ENCODE results near the gene BACE1.
"Not testable (repeated sequence)": the region's sequence is repeated elsewhere in the genome, so short reads cannot be mapped to it uniquely, and the experiment has no call there.

The BACE1 gene

DNA sequence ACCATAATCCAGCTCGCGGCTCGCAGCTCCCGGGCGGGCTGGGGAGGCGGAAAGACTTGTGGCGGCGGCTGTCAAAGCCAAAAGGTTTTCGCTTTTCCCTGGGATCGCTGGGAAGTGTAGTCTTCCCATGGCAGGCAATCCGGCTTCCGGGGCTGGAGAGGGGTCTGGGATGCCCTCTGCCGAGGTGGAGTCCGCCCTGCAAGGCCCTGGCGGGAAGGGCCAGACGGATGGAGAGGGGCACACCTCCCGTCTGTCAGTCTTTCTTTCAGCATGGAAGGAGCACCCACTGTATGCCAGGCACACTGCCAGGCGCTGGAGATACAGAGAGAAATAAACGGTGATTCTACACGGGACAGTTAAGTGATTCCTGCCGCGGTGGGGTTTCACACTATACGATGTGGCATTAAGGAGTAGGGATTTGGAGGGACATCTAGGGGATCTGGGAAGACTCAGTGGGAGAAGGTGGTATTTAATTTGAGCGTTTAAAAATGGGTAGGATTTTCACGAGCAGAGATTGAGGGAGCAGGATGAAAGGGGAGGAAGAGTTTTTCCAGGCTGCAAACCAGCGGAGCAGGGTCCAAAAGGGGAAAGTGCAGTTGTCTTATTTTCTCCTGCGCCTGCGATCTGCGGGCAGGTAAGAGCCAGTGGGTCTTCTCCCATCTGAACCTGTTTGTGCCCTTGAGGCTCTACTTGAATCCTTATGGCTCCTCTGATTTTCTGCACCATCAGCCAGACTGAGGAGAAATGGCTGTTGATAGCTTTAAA is at the start of gene BACE1:
Gene BACE1, minus strand, starts transcription at position 60 of the 765 bp plus-strand sequence. CDS start 461 bp downstream, outside the sequence.
- no peak for DNase-seq (ENCODE audit: low read depth in 2 of 2, low spot score in 1 of 2)

DNA sequence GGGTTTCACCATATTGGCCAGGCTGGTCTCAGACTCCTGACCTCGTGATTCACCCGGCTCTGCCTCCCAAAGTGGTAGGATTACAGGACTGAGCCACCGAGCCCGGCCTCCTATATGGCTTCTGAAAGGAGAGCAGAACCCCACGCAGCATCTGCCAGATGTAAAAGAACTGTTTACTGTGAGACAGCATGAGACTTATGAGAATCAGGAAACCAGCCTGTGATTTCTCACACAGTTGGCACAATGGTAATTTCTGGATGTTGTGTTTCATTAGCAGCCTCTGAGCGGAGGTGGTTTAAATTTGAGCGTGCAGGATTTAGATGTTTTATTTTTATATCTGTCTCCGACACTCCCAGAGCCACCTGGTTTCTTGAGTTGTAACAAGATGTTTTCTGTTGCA is 45.4 kb upstream of the BACE1 start:
- no peak for DNase-seq (ENCODE audit: low read depth in 2 of 2, low spot score in 1 of 2)

DNA sequence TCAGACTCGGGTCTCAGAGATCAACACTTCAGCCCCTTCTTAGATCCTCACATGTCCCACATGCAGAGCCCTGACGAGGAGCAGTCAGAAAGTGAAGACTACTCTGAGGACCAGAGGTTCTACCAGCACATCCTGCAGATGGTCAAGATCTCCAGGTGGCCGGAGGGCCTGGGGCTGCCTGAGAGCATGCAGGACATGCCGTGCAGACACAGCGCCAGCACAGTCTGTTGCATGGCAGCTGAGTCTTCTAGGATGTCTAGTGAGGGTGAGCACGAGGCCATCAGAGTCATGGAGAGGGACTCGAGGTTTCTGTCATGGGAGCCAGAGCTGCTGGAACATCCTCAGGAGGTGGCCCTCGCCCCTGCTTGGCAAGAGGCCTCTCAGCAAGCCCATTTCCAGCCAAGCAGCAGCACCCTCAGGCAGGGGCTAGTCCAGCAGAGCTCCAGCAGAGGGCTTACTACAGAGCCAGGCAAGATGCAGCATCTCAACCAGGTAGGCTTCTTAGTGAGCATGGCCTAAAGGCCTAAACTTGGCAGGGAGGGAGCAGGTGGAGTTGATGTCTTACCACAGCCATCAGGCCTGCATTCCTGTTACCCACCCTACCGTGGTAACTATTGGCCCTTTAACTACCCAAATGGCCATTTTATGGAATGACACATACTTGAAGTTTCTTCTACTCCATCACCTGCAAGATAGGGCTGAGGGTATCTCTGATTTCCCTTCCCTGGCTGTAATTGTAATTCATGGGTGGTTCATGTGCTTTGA is 40.3 kb upstream of the BACE1 start:
- DNase-seq (ENCODE audit: low read depth in 2 of 2, low spot score in 1 of 2): no peak

DNA sequence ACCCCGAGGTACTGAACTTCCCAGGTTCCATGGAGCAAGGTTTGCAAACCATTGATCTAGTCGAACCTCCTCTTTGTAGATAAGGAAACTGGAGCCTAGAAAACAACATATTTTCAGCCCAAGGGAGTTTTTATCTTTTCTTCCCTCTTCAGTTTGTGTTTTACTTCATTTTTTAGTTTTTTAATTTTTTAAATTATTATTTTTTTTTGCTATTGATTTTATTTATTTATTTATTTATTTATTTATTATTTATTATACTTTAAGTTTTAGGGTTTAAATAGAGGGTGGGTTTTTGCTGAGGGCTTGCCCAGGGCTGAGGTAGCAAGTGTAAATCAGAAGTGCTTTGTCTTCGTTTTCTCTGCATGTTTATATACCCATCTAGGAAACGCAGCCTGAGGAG is 38.5 kb upstream of the BACE1 start:
- DNase-seq (ENCODE audit: low read depth in 2 of 2, low spot score in 1 of 2): no peak

DNA sequence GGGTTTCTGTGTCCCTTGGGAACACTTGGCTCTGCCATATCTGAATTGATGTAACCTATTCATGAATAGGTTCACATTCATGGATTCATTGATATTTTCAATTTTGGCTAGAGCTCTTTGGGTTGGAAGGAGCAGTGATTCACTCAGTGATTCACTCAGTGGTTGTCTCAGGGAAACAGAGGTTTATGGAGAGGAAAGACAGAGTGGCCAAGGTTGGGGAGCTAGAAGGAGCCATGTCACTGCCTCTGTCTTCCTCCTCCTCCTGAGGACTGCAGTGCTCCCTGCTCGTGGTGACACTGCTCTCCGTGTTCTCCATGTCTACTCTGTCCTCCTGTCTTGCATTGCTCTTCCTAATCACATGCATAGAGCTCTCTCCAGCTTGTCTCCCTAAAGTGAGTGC is 29.0 kb upstream of the BACE1 start:
- DNase-seq (ENCODE audit: low read depth in 2 of 2, low spot score in 1 of 2): no peak

DNA sequence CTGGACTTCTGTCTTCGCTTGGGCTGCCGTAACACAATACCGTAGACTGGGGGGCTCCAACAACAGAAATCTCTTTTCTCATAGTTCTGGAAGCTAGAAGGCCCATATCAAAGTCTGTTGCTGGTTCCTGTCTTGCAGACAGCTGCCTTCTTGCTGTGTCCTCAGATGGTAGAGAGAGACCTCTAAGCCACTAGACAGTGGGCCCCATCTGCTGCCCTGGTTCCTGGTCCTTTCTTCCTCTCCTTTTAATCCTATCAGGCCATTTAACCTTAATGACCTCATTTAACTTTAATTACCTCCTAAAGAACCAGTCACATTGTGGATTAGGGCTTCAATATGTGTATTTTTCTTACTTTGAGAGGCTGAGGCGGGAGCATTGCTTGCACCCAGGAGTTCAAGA is 21.0 kb upstream of the BACE1 start:
- DNase-seq (ENCODE audit: low read depth in 2 of 2, low spot score in 1 of 2): no peak

DNA sequence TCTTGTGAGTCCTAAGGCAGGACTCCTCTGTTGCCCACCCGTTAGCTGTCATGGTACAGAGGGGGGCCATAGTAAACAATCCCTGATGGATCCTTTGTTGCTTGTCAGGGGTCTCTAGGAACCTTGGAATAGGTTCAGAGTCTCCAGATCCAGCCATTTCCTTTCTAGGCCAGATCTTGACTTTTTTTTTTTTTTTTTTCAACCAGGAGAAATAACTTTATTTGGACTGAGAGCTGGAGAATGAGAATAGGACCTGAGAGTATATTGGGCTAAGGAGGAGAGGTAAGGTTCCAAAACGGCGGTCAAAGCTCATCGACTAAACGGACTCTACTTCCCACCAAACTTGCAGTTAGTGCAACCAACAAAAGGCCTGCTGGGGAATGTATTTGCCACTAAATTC is 19.3 kb upstream of the BACE1 start:
- no peak for DNase-seq (ENCODE audit: low read depth in 2 of 2, low spot score in 1 of 2)

DNA sequence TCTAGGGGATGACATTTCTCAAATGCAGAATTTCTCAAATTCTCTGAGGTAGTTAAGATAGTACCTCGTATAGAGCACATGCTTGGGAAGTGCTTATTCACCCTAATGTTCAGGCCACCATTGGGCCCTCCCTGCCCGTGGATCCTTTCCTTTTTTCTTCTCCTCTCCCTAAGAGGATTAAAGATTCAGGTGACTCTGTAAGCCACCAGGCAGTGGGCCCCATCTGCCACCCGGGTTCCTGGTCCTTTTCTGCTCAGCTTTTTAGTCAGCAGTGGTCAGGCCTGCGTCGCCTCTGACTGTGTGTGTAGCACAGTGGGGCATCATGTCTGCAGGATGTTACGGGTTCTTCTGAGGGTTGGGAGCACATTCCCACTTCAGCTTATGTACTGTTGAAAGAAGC is 18.8 kb upstream of the BACE1 start:
- no peak for DNase-seq (ENCODE audit: low read depth in 2 of 2, low spot score in 1 of 2)

DNA sequence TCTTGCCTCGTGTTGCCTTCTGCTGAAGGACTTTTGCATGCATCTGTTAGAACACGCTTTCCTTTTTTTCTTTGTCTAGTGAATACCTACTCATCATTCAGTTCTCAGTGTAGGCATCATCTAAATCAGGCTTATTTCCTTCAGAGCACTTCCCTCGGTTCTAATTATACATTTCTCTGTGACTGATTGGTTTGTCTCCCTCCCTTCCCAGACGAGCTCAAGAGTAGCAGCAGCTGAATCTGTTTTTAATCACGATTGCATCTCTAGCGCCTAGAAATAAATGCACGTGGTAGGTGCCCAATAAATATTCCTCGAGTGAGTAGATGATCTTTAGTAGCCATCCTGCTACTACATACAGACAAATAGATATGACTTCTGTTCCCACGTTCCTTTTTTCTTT is 17.9 kb upstream of the BACE1 start:
- DNase-seq (ENCODE audit: low read depth in 2 of 2, low spot score in 1 of 2): no peak

DNA sequence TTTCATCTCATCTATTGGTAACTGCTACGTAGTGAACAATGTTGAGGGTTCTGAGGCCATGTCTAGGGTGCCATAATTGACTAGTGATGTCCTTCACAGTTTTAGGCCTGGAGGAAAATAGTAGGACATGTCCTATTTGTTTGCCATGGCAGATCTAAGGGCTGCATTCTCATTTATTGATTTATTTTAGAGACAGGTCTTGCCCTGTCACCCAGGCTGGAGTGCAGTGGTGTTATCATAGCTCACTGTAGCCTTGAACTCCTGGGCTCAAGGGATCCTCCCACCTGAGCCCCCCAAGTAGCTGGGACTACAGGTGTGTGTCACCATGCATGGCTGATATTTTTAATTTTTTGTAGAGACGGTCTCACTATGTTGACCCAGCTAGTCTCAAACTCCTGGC is 16.8 kb upstream of the BACE1 start:
- DNase-seq (ENCODE audit: low read depth in 2 of 2, low spot score in 1 of 2): no peak

DNA sequence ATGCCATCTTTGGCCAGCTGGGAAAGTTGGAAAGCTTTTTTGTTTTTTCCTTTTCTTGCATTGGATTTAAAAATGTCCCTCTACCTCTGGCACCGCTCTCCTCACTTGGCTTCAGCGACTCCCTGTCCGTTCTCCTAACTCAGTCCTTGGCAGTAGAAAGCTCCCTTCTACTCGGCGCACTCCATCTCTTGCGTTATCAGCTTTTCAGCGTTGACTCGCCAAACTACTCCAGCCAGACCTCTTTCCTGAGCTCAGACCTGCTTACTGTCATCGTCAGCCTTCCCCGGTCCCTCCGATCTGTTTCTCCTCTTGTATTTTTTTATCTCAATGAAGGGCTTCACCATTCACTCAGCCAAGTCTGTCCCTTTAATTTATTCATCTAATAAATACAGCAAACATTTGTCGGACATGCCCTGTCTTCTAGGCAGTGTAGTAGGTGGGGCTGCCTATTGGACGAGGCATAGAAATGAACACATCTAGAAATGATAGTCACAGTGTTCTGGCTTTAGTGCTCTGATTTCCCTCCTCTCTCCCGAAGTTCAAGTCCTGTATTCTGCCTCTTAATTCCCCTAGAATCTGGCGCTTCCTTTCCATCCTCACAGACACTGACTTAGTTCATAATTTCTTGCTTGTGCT is 12.4 kb upstream of the BACE1 start:
- DNase-seq (ENCODE audit: low read depth in 2 of 2, low spot score in 1 of 2): no peak

DNA sequence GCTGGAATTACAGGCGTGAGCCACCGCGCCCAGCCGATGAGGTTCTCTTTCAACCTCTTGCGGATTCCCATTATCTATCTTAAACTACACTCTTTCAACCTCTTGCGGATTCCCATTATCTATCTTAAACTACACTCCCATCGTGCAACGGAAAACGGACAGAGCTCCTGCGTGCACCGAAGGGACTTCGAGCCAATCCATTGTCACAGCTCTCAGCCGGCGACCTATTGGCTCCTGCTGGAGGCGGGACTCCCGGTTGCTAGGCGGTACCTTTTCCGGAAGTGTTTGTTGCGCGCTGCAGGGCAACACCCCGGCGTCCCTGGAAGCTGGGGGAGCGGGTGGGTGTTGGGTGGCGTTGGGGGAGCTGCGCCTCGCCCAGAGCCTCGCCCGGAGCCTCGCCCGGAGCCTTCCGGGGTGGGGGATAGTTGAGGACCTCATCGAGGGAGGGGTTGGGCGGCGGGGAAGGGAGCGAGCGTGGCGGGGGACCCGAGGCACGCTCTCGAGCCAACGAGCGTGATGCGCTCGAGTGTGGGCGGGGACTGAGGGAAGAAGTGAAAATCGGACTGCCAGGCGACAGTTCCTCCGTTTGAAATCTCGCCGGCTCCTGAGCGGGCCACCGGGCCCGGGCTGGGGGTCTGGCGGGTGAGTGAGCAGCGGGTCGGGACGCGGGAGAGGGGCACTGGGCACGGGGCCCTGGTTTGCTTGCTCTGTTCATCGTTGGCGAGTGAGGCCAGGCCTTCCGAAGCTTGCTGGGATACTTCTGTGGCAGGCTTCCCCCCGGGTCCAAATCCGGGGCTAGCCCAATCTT is 11.7 kb upstream of the BACE1 start, which contains the start of gene CEP164:
Gene CEP164, plus strand, starts transcription at position 288 of the 808 bp plus-strand sequence. CDS start 10,733 bp downstream, outside the sequence.
- peak; percentile 86 to 92 for DNase-seq (ENCODE audit: low read depth in 2 of 2, low spot score in 1 of 2)

DNA sequence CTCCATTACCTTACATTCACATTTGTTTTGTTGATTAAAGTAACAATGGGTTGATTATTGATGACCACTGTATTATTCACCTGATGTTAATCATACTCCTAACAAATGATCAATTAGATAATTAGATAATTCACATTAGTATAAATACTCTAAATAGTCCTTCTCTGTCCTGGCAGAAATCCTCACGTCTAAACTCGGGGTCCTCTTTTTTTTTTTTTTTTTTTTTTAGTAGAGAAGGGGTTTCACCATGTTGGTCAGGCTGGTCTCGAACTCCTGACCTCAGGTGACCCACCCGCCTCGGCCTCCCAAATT is 11.2 kb upstream of the BACE1 start:
- DNase-seq (ENCODE audit: low read depth in 2 of 2, low spot score in 1 of 2): not testable (repeated sequence)

DNA sequence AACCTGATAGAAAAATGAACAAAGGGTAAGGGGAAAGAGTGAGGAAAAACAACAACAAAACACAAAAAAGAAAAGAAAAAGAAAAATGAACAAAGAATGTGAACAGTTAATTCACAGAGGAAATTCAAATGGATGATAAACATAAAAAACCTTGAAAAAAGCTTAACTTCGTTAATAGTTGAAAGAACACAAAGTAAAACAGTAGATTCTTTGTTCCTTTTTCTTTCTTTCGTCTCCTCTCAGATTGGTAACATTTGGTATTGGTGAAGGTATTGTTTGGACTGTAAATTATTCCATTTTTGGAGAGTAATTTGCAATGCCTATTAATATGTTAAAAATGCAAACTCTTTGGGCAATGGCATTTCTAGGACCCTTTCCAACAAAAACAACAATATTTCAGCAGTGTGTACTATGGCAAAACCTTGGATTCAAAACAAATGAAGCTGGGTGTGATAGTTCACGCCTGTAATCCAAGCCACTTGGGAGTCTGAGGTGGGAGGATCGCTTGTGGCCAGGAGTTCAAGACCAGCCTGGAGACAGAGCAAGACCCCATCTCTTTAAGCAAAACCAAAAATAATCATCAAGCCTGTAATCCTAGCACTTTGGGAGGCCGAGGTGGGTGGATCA is 3.3 kb upstream of the BACE1 start:
- DNase-seq (ENCODE audit: low read depth in 2 of 2, low spot score in 1 of 2): no peak

DNA sequence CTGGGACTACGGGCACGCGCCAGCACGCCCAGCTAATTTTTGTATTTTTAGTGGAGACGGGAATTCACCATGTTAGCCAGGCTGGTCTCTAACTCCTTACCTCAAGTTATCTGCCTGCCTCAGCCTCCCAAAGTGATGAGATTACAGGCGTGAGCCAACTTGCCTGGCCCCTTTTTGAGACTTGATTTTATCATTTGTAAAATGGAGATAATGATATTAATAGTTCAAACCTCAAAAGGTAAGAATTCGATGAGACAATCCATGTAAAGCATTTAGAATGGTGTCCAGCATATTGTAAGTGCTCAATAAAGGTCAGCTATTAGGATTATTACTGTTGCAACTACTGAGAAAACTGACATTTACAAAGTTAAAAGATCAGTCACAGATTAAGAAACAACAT is 2.7 kb upstream of the BACE1 start:
- no peak for DNase-seq (ENCODE audit: low read depth in 2 of 2, low spot score in 1 of 2)

DNA sequence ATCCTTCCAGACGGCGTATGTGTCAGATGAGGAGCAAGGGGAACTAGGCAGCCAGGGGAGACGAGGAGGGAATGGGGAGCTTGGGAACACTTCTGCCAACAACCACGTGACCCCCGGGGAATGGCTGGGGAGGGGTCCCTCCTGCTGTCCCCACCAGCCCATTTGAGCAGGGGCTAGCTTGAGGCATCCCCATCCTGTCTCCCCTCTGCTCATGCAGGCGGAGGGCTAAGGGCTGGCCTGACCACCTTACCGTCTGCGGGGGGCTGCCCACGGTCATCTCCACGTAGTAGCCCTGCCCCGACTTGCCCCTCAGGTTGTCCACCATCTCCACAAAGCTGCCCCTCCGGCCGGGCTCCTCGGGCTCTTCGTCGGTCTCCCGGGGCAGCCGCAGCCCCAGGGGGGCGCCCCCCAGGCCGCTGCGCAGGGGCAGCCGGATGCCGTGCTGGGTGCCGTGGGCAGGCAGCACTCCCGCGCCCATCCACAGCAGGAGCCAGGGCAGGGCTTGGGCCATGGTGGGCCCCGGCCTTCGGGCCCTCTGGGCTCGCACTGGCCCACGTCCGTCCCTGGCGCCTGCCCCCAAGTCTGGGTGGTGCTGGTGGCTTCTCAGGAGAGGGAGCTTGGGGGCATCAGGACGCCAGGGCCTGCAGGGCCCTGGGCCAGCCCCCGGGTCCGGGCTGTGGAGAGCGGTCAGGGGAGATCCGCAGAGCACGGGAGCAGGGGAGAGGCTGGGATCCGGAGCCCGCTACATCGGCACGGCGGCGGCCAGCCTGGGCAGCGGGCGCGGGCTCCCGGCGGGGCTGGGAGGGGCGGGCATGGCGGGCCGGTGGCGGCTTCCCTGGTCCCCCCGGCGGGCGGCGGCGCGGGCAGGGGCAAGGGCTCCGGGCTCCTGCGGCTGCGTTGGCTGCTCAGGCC is 515 bp downstream of the BACE1 start:
- DNase-seq (ENCODE audit: low read depth in 2 of 2, low spot score in 1 of 2): no peak

DNA sequence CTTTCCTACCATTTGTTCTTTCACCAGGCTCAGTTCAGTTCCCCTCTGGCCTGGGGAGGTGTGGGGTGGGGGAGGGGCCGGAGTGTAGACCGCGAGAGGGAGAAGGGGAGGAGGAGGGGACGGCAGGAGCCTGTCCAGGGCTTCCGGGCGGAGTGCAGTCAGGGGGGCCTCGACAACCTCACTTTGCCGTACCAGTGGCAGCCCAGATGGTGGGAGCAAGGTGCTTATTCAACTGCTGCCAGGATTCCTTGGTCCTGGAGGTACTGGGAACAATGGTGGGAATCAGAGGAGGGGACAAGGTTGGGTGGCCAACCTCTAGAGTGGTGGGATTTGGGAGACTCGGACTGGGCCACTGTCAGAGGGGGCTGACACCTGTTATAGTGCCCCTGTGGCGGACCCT is 1.2 kb downstream of the BACE1 start:
- no peak for DNase-seq (ENCODE audit: low read depth in 2 of 2, low spot score in 1 of 2)

DNA sequence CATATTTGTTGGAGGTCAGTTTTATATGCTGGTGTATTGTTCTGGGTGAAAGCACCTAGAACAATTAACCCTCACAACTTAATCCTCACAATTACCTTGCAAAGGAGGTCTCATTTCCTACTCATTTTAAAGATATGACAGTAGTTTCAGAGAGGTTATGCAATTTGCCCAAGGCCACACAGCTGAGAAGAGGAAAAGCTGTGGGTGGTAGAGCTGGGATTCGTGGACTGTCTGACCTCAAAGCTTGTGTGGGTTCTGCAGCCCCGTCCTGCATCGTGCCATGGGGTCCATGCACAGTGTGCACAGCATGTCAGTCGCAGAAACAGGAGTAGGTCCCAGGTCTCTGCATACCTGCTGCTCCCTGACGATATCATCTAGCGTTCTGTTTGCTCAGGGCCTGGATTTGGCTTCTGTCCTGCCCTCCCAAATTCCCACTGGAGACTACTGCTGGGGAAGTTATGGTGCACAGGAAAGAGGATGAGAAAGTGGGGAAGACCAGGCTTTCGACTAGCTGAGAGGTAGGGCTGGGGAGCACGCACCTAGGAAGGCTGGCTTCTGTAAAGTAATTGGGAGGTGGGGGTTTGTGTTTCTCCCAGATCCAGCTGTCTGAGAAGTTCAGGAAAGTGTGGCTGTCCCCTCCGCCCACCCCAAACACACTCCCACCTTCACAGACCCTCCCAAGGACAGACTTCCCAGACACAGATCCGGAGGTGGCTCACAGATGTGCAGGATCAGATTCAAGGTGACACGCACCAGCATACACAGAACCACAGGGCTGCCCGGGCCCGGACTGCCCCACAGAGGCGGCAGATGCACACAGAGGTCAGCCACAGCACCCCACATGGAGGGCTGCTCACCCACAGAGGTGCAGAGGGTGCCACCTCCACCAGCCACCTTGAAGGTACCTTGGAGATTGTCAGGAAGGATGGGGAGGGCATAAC is 2.0 kb downstream of the BACE1 start:
- DNase-seq (ENCODE audit: low read depth in 2 of 2, low spot score in 1 of 2): no peak

DNA sequence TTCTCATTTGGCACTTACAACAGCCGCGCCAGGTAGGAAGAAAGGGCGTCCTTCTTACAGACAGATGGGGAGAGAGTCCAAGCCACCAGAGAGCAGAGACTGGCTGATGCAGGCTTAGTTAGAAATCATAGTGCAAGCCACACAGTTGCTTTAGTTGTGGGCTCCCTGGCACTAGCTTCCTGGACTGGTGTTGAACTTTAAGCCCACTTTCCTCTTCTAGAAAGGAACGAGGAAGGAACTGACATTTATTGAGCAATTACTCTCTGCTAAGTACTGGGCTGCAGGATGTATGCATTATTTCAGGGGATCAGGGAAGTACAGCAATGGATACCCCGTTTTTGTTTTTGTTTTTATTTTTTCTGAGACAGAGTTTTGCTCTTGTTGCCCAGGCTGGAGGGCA is 3.0 kb downstream of the BACE1 start:
- no peak for DNase-seq (ENCODE audit: low read depth in 2 of 2, low spot score in 1 of 2)

Data from stimulated activated CD8-positive, alpha-beta memory T cell treated with anti-CD3 and anti-CD28 coated beads, Interleukin-4, amount 100 ng/mL, for 4 hours (primary cell).